ENCODE measurements around the gene RSU1. TPM values are rescaled to one million over a fixed set of nuclear protein-coding genes. Genes with fewer than 3 reads are reported as not detected.

RSU1 gene
- total RNA-seq, 1 experiment from 2014 or later: 29.5 TPM

DNA sequence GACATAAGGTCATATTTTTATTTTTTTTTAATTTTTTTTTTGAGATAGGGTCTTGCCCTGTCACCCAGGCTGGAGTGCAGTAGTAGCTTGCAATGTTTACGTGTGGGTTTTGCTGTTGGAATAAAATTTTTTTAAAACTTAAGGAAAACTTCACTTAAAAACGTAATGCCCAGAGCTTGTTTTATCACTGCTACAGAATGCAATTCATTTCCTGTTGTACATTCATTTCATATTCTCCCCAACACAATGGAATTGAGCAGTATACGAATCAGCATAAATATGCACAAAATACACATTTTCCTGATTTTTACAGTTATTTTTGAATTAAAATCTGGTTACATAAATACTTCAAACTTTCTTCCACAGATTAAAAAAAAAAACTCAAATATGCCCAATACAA lies 40.3 kb downstream of the RSU1 start:
- RAD21 ChIA-PET (ENCODE audit: low non-redundant PET in 1 of 2, low total read pairs in 2 of 2, uncharacterized antibody in 2 of 2, unreplicated experiment in 2 of 2): no interaction called here
- intact Hi-C loops (cut with micrococcal nuclease): loop anchor here (2.0 to 10.0 kb wide), 5 partner anchors 462 to 898 kb away; no protein-coding TSS in a partner anchor
- Histone ChIP-seq H3K27me3 (ENCODE audit: insufficient read depth, low read length) (no peaks in the 10 kb centered on the region), H3K36me3 (ENCODE audit: control insufficient read depth in 1 of 2, insufficient read depth in 2 of 2, low read length in 2 of 2) (no peaks in the 10 kb centered on the region), H3K4me2 (ENCODE audit: low read length) (no peak overlapping the region), H3K9ac (ENCODE audit: low read length) (no peak overlapping the region), H3K4me1 (ENCODE audit: control insufficient read depth in 1 of 2, insufficient read depth in 2 of 2, low read length in 2 of 2) (no peaks in the 10 kb centered on the region), H3K9me2 (ENCODE audit: insufficient read depth) (no peaks in the 10 kb centered on the region), H3K4me3 (replicated peaks in 1 of 2; ENCODE audit: low read depth in 1 of 2, low read length in 2 of 2) (no peak overlapping the region), H2AFZ (ENCODE audit: low read depth, low read length, poor library complexity, severe bottlenecking) (no peak overlapping the region), H3K79me2 (ENCODE audit: insufficient read depth, low read length) (no peaks in the 10 kb centered on the region), H4K20me1 (ENCODE audit: insufficient read depth) (no peaks in the 10 kb centered on the region), H3K9me3 (ENCODE audit: control insufficient read depth in 1 of 2, insufficient read depth in 1 of 2, low read depth in 1 of 2, low read length in 2 of 2) (no peaks in the 10 kb centered on the region), H3K27ac (ENCODE audit: low read depth, low read length) (no peak overlapping the region)
- POLR2A ChIA-PET: no interaction called here
- CTCF ChIA-PET: interaction anchor here (0.9 to 1.2 kb wide), 4 partner anchors 18 to 898 kb away, joined by 3 read pairs; partner anchors contain the start of gene RSU1
- no peak for DNase-seq (ENCODE audit: low read depth, low spot score)
- BruUV-seq (replicated peaks): no TSS peak
- no peak for TF ChIP-seq ELF1 (IDR thresholded peaks at IDR 0.05; ENCODE audit: borderline replicate concordance, low read depth)
- TF ChIP-seq CBX3 (IDR thresholded peaks at IDR 0.05; ENCODE audit: low read depth): no peak
- TF ChIP-seq, protein P1, sequence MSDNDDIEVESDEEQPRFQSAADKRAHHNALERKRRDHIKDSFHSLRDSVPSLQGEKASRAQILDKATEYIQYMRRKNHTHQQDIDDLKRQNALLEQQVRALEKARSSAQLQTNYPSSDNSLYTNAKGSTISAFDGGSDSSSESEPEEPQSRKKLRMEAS (IDR thresholded peaks at IDR 0.05): no peak
- TF ChIP-seq ZNF274 (IDR thresholded peaks at IDR 0.05; ENCODE audit: low read depth, low read length): no peak
- TF ChIP-seq, protein P2, sequence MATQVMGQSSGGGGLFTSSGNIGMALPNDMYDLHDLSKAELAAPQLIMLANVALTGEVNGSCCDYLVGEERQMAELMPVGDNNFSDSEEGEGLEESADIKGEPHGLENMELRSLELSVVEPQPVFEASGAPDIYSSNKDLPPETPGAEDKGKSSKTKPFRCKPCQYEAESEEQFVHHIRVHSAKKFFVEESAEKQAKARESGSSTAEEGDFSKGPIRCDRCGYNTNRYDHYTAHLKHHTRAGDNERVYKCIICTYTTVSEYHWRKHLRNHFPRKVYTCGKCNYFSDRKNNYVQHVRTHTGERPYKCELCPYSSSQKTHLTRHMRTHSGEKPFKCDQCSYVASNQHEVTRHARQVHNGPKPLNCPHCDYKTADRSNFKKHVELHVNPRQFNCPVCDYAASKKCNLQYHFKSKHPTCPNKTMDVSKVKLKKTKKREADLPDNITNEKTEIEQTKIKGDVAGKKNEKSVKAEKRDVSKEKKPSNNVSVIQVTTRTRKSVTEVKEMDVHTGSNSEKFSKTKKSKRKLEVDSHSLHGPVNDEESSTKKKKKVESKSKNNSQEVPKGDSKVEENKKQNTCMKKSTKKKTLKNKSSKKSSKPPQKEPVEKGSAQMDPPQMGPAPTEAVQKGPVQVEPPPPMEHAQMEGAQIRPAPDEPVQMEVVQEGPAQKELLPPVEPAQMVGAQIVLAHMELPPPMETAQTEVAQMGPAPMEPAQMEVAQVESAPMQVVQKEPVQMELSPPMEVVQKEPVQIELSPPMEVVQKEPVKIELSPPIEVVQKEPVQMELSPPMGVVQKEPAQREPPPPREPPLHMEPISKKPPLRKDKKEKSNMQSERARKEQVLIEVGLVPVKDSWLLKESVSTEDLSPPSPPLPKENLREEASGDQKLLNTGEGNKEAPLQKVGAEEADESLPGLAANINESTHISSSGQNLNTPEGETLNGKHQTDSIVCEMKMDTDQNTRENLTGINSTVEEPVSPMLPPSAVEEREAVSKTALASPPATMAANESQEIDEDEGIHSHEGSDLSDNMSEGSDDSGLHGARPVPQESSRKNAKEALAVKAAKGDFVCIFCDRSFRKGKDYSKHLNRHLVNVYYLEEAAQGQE (IDR thresholded peaks at IDR 0.05; ENCODE audit: low read depth): no peak
- no peak for TF ChIP-seq JUND (IDR thresholded peaks at IDR 0.05)
- no peak for TF ChIP-seq SP1 (IDR thresholded peaks at IDR 0.05; ENCODE audit: low read depth)
- TF ChIP-seq, protein P3, sequence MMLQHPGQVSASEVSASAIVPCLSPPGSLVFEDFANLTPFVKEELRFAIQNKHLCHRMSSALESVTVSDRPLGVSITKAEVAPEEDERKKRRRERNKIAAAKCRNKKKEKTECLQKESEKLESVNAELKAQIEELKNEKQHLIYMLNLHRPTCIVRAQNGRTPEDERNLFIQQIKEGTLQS (IDR thresholded peaks at IDR 0.05): no peak
- TF ChIP-seq FOSL1 (IDR thresholded peaks at IDR 0.05; ENCODE audit: low read depth): no peak
- no peak for TF ChIP-seq EZH2 (IDR thresholded peaks at IDR 0.05)
- no peak for TF ChIP-seq POLR2AphosphoS5 (IDR thresholded peaks at IDR 0.05; ENCODE audit: low read depth, low read length)
- TF ChIP-seq, protein P4, sequence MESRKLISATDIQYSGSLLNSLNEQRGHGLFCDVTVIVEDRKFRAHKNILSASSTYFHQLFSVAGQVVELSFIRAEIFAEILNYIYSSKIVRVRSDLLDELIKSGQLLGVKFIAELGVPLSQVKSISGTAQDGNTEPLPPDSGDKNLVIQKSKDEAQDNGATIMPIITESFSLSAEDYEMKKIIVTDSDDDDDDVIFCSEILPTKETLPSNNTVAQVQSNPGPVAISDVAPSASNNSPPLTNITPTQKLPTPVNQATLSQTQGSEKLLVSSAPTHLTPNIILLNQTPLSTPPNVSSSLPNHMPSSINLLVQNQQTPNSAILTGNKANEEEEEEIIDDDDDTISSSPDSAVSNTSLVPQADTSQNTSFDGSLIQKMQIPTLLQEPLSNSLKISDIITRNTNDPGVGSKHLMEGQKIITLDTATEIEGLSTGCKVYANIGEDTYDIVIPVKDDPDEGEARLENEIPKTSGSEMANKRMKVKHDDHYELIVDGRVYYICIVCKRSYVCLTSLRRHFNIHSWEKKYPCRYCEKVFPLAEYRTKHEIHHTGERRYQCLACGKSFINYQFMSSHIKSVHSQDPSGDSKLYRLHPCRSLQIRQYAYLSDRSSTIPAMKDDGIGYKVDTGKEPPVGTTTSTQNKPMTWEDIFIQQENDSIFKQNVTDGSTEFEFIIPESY (IDR thresholded peaks at IDR 0.05; ENCODE audit: extremely low read depth, insufficient replicate concordance, low read length): no peak
- TF ChIP-seq RAD21 (IDR thresholded peaks at IDR 0.05; ENCODE audit: low read depth): no peak
- TF ChIP-seq POLR2A (IDR thresholded peaks at IDR 0.05; ENCODE audit: borderline replicate concordance, extremely low read depth, insufficient read depth, insufficient read length): no peak
- no peak for TF ChIP-seq EZH2phosphoT487 (IDR thresholded peaks at IDR 0.05; ENCODE audit: borderline replicate concordance)
- no peak for TF ChIP-seq YY1 (IDR thresholded peaks at IDR 0.05; ENCODE audit: extremely low read depth, insufficient replicate concordance, low read depth, low read length)
- ATAC-seq: no peak
